Neural cell (in vitro differentiated cells): ENCODE measurements around the gene STAP2. TPM values are rescaled to one million over a fixed set of nuclear protein-coding genes. Genes with fewer than 3 reads are reported as not detected.
A peak's percentile ranks its signal among the peaks of the same experiment; 100 is the strongest.

Experiments used
- H2AFZ ChIP-seq: fragments of 200-600, 300-800 bp; sonication (generic), shearing (Covaris generic); 2 replicates; pipeline ENCODE4 v1.6.0; 2014; ENCODE audit warnings: low read depth, mild to moderate bottlenecking, antibody characterized with exemption, low read length, moderate library complexity
- H3F3A ChIP-seq: fragments of 200-600 bp; shearing (Covaris generic); 2 replicates; pipeline ENCODE4 v1.6.1; 2016; ENCODE audit warnings: mild to moderate bottlenecking, moderate library complexity, mixed read lengths, antibody characterized with exemption, low read length; ENCODE audit not compliant: insufficient read depth, poor library complexity, severe bottlenecking
- H3K27ac ChIP-seq: fragments of 200-600, 300-800 bp; sonication (generic), shearing (Covaris generic); 2 replicates; pipeline ENCODE4 v1.5.1; 2014; ENCODE audit warnings: mild to moderate bottlenecking, low read length, moderate library complexity
- H3K27me3 ChIP-seq: fragments of 300-800, 200-600 bp; sonication (generic), shearing (Covaris generic); 2 replicates; pipeline ENCODE4 v1.6.0; 2014; ENCODE audit warnings: mild to moderate bottlenecking, low read depth, low read length, moderate library complexity; ENCODE audit not compliant: insufficient read depth
- H3K36me3 ChIP-seq: fragments of 300-800, 200-600 bp; sonication (generic), shearing (Covaris generic); 2 replicates; pipeline ENCODE4 v1.5.1; 2014; ENCODE audit warnings: mild to moderate bottlenecking, antibody characterized with exemption, low read length, moderate library complexity; ENCODE audit not compliant: insufficient read depth
- H3K4me2 ChIP-seq: fragments of 300-800, 200-600 bp; sonication (generic), shearing (Covaris generic); 2 replicates; pipeline ENCODE4 v1.6.0; 2014; ENCODE audit warnings: mild to moderate bottlenecking, low read length
- H3K4me3 ChIP-seq: fragments of 300-800, 200-600 bp; sonication (generic), shearing (Covaris generic); 2 replicates; pipeline ENCODE4 v1.5.1; 2014; ENCODE audit warnings: mild to moderate bottlenecking, low read length, moderate library complexity
- H3K79me2 ChIP-seq: fragments of 200-600 bp; shearing (Covaris generic); replicated peaks from 2 replicates; pipeline ENCODE4 v1.6.0; 2014; ENCODE audit warnings: mild to moderate bottlenecking, low read length, moderate library complexity; ENCODE audit not compliant: insufficient read depth
- H3K9ac ChIP-seq: fragments of 300-800, 200-600 bp; sonication (generic), shearing (Covaris generic); 2 replicates; pipeline ENCODE4 v1.6.1; 2016; ENCODE audit warnings: mild to moderate bottlenecking, low read length, mixed read lengths
- H3K9me2 ChIP-seq: fragments of 200-600 bp; shearing (Covaris generic); 2 replicates; pipeline ENCODE4 v1.6.1; 2016; ENCODE audit warnings: mild to moderate bottlenecking, low read length, mixed read lengths; ENCODE audit not compliant: insufficient read depth
- H3K9me3 ChIP-seq: fragments of 200-600, 300-800 bp; sonication (generic), shearing (Covaris generic); 2 replicates; pipeline ENCODE4 v1.6.1; 2016; ENCODE audit warnings: mild to moderate bottlenecking, mixed run types, low read length, moderate library complexity, mixed read lengths
- H4K20me1 ChIP-seq: fragments of 200-600 bp; shearing (Covaris generic); 2 replicates; pipeline ENCODE4 v1.6.1; 2016; ENCODE audit warnings: mild to moderate bottlenecking, mixed run types; ENCODE audit not compliant: insufficient read depth
- EP300 ChIP-seq: fragments of 450-650 bp; conservative IDR thresholded peaks from 2 replicates; pipeline ENCODE4 v1.6.1; 2014; ENCODE audit warnings: antibody characterized with exemption, mild to moderate bottlenecking, moderate library complexity; ENCODE audit not compliant: poor library complexity, severe bottlenecking
- EZH2 ChIP-seq: fragments of 200-600, 300-800 bp; shearing (Covaris generic), sonication (generic); IDR thresholded peaks from 2 replicates; pipeline ENCODE4 v1.6.1; 2014; ENCODE audit warnings: antibody characterized with exemption, low read length, borderline replicate concordance, mild to moderate bottlenecking; ENCODE audit not compliant: insufficient read depth, poor library complexity, severe bottlenecking
- MXI1 ChIP-seq: fragments of 450-650 bp; conservative IDR thresholded peaks from 2 replicates; pipeline ENCODE4 v1.6.1; 2014; ENCODE audit warnings: antibody characterized with exemption, mild to moderate bottlenecking; ENCODE audit not compliant: poor library complexity, severe bottlenecking
- POLR2AphosphoS5 ChIP-seq: IDR thresholded peaks from 2 replicates; pipeline ENCODE4 v1.6.1; 2012
- RAD21 ChIP-seq: fragments of 450-650 bp; conservative IDR thresholded peaks from 2 replicates; pipeline ENCODE4 v1.6.1; 2014; ENCODE audit warnings: antibody characterized with exemption, mild to moderate bottlenecking, moderate library complexity
- SMC3 ChIP-seq: fragments of 450-650 bp; conservative IDR thresholded peaks from 2 replicates; pipeline ENCODE4 v1.6.1; 2014; ENCODE audit warnings: antibody characterized with exemption, mild to moderate bottlenecking, moderate library complexity; ENCODE audit not compliant: poor library complexity
- TAF1 ChIP-seq: IDR thresholded peaks from 2 replicates; pipeline ENCODE4 v1.6.1; 2012; ENCODE audit warnings: low read depth
- polyA plus RNA-seq: library from polyadenylated mRNA; depleted of rRNA; stranded (reverse); fragments of >200 nt; gene quantifications from 2 replicates; pipeline ENCODE4 v1.2.3, GENCODE V29; 2014
- TF ChIP-seq, protein P1 (sequence below): fragments of 450-650 bp; IDR thresholded peaks from 2 replicates; pipeline ENCODE4 v1.5.1; 2014; ENCODE audit warnings: antibody characterized with exemption, mild to moderate bottlenecking, moderate library complexity; ENCODE audit not compliant: poor library complexity, severe bottlenecking
- TF ChIP-seq, protein P2 (sequence below): IDR thresholded peaks from 2 replicates; pipeline ENCODE4 v1.6.1; 2012; ENCODE audit warnings: borderline replicate concordance

STAP2 gene
- polyA plus RNA-seq, 1 donor from 2014 or later: 0.16 TPM

DNA sequence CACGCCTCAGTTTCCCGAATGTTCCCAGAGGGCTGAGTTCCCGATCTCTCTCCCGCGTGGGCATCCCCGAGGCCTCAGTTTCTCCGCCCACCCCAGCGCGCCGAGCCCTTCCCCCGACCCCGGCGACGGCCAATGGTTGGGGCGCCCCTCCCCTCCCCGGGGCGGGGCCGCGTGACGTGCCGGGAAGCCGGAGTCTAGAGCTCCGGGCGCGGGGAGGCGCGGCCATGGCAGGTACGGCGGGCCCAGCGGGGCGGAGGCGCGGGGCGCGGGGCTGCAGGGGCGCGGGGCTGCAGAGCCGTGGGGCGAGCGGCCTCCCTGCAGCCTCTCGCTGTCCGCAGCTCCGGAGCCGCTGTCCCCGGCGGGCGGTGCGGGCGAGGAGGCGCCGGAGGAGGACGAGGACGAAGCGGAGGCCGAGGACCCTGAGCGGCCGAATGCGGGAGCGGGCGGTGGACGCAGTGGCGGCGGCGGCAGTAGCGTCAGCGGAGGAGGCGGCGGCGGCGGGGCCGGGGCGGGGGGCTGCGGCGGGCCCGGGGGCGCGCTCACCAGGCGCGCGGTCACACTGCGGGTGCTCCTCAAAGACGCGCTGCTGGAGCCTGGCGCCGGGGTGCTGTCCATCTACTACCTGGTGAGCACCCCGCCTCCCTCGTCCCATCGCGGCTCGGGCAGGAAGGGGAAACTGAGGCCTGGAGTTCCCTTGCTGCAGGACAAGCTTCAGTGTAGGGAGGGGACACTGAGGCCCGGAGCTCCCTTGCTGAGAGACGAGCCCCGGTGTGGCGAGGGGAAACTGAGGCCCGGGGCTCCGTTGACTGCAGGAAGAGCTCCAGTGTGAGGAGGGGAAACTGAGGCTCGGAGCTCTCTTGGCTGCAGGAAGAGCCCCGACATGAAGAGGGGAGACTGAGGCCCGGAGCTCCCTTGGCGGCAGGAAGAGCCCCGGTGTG, 5.0 kb upstream of the STAP2 start, which contains the start of gene MPND:
Gene MPND (plus strand): TSS at position 193 of the 938 bp plus-strand sequence. CDS start 32 bp downstream, at position 225.
- peaks cover 6% of the 10 kb centered on the region for H3K79me2 ChIP-seq
- H3K9ac ChIP-seq: peak within 1 kb of the TSS; percentile 92
- no peaks in the 10 kb centered on the region for H3F3A ChIP-seq
- no peaks in the 10 kb centered on the region for H3K9me3 ChIP-seq
- no peaks in the 10 kb centered on the region for H3K27me3 ChIP-seq
- no peaks in the 10 kb centered on the region for H4K20me1 ChIP-seq
- TF ChIP-seq EP300 (peak; percentile 21), MXI1 (no peak), POLR2AphosphoS5 (peak; percentile 69)
- H3K4me2 ChIP-seq: peak within 1 kb of the TSS; percentile 85
- H3K36me3 ChIP-seq: no peaks in the 10 kb centered on the region
- peak within 1 kb of the TSS; percentile 97 for H3K27ac ChIP-seq
- H3K4me3 ChIP-seq: peak within 1 kb of the TSS; percentile 68
- H3K9me2 ChIP-seq: no peaks in the 10 kb centered on the region
- peak within 1 kb of the TSS; percentile 81 for H2AFZ ChIP-seq

DNA sequence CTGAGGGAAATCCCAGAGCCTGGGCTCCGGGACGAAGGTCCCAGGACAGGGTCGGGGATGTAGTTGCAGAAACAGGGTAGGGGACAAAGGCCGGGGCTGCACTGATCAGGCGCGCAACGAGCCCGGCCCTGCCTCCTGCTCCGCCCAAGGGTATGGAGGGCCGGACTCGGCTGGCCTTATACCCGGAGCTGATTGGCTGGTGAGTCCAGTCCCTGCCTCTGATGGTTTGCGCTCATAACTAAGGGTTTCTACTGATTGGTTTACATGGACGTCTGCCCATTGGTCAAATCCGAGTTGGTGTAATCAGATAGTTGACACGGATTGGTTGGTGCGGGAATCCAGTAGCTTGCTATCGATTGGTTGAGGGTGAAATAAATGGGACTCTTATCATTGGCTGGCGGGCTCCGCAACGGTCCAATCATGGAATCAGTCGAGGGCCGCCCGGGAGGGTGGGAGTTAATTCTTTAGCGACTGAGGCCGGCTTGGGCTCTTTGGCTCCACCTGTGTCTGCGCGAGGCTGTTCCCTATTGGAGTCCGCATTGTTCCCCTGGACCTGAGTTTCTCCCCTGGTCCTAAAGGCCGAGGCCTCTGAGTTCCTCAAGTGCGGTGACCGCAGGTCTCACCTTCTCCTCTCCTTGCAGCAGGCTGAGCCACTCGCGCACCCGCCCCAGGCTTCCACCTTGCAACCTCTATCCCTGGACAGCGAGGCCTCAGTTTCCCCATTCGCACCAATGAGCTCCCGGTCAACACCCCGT, 4.2 kb upstream of the STAP2 start:
- Histone ChIP-seq H3K9me3 (no peaks in the 10 kb centered on the region), H2AFZ (peak overlapping the region; percentile 81), H3K4me3 (peak overlapping the region; percentile 68), H3K27ac (peak overlapping the region; percentile 97), H3K79me2 (peaks cover 6% of the 10 kb centered on the region), H3K4me2 (peak overlapping the region; percentile 85), H3K9me2 (no peaks in the 10 kb centered on the region), H3F3A (no peaks in the 10 kb centered on the region), H4K20me1 (no peaks in the 10 kb centered on the region), H3K9ac (peak overlapping the region; percentile 92), H3K36me3 (no peaks in the 10 kb centered on the region), H3K27me3 (no peaks in the 10 kb centered on the region)
- TF ChIP-seq TAF1 (peak; percentile 87), POLR2AphosphoS5 (peak; percentile 96), EZH2 (no peak), SMC3 (peak; percentile 48), EP300 (peak; percentile 73), RAD21 (no peak), MXI1 (peak; percentile 78)
- TF ChIP-seq, protein P1, sequence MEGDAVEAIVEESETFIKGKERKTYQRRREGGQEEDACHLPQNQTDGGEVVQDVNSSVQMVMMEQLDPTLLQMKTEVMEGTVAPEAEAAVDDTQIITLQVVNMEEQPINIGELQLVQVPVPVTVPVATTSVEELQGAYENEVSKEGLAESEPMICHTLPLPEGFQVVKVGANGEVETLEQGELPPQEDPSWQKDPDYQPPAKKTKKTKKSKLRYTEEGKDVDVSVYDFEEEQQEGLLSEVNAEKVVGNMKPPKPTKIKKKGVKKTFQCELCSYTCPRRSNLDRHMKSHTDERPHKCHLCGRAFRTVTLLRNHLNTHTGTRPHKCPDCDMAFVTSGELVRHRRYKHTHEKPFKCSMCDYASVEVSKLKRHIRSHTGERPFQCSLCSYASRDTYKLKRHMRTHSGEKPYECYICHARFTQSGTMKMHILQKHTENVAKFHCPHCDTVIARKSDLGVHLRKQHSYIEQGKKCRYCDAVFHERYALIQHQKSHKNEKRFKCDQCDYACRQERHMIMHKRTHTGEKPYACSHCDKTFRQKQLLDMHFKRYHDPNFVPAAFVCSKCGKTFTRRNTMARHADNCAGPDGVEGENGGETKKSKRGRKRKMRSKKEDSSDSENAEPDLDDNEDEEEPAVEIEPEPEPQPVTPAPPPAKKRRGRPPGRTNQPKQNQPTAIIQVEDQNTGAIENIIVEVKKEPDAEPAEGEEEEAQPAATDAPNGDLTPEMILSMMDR: peak; percentile 71
- TF ChIP-seq, protein P2, sequence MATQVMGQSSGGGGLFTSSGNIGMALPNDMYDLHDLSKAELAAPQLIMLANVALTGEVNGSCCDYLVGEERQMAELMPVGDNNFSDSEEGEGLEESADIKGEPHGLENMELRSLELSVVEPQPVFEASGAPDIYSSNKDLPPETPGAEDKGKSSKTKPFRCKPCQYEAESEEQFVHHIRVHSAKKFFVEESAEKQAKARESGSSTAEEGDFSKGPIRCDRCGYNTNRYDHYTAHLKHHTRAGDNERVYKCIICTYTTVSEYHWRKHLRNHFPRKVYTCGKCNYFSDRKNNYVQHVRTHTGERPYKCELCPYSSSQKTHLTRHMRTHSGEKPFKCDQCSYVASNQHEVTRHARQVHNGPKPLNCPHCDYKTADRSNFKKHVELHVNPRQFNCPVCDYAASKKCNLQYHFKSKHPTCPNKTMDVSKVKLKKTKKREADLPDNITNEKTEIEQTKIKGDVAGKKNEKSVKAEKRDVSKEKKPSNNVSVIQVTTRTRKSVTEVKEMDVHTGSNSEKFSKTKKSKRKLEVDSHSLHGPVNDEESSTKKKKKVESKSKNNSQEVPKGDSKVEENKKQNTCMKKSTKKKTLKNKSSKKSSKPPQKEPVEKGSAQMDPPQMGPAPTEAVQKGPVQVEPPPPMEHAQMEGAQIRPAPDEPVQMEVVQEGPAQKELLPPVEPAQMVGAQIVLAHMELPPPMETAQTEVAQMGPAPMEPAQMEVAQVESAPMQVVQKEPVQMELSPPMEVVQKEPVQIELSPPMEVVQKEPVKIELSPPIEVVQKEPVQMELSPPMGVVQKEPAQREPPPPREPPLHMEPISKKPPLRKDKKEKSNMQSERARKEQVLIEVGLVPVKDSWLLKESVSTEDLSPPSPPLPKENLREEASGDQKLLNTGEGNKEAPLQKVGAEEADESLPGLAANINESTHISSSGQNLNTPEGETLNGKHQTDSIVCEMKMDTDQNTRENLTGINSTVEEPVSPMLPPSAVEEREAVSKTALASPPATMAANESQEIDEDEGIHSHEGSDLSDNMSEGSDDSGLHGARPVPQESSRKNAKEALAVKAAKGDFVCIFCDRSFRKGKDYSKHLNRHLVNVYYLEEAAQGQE: peak; percentile 68
